HEK293 (cell line): ENCODE data around the gene PSMD8.
A peak's percentile ranks its signal among the peaks of the same experiment; 100 is the strongest.

Source experiments
- CTCF ChIA-PET: fragments of 350-600 bp; formaldehyde crosslinking; extraction: SDS; loops from one replicate; lab custom pipeline; 2021; ENCODE audit warnings: antibody characterized with exemption; lab: Yijun Ruan, JAX
- POLR2A ChIA-PET: fragments of 300-600 bp; formaldehyde crosslinking; extraction: SDS; loops from one replicate; lab custom pipeline; 2020; ENCODE audit warnings: antibody characterized with exemption, inconsistent platforms; lab: Yijun Ruan, JAX
- H3K27ac ChIP-seq: fragments of 200-500 bp; sonication (Bioruptor generic); 2 replicates; pipeline ENCODE4 v1.5.1; 2014; ENCODE audit warnings: low read depth, low read length, control low read depth, inconsistent platforms; ENCODE audit errors: extremely low read depth
- H3K36me3 ChIP-seq, 2 experiments: fragments of 200-500 bp in 1 of 2; sonication (Bioruptor generic) in 1 of 2; 1 replicate in 1 of 2; 2 replicates in 1 of 2; pipeline ENCODE4 v1.5.1; 2014 to 2017; ENCODE audit warnings: inconsistent platforms in 2 of 2, low read length in 2 of 2; ENCODE audit not compliant: control insufficient read depth in 2 of 2, insufficient read depth in 1 of 2
- H3K4me1 ChIP-seq: fragments of 200-500 bp; sonication (Bioruptor generic); 2 replicates; pipeline ENCODE4 v1.5.1; 2014; ENCODE audit warnings: mild to moderate bottlenecking, low read length, inconsistent platforms; ENCODE audit not compliant: control insufficient read depth, insufficient read depth
- H3K4me3 ChIP-seq: 2 replicates; pipeline ENCODE4 v1.5.1; 2011; ENCODE audit warnings: low read depth, mild to moderate bottlenecking, control low read depth, low read length, moderate library complexity
- H3K9me3 ChIP-seq: fragments of 200-500 bp; sonication (Bioruptor generic); 2 replicates; pipeline ENCODE4 v1.5.1; 2014; ENCODE audit warnings: low read depth, low read length, inconsistent platforms; ENCODE audit not compliant: control insufficient read depth, insufficient read depth
- BCL11B ChIP-seq: fragments of 450-650 bp; formaldehyde crosslinking; IDR thresholded peaks from 2 replicates; pipeline ENCODE4 v1.5.1; 2016; ENCODE audit warnings: low read depth, missing biosample characterization, missing genetic modification characterization
- KLF1 ChIP-seq: fragments of 450-650 bp; formaldehyde crosslinking; IDR thresholded peaks from 2 replicates; pipeline ENCODE4 v1.5.1; 2016; ENCODE audit warnings: missing biosample characterization, missing genetic modification characterization
- KLF8 ChIP-seq: fragments of 450-650 bp; formaldehyde crosslinking; IDR thresholded peaks from 2 replicates; pipeline ENCODE4 v1.5.1; 2016; ENCODE audit warnings: missing biosample characterization, missing genetic modification characterization
- OSR2 ChIP-seq: fragments of 450-650 bp; formaldehyde crosslinking; IDR thresholded peaks from 2 replicates; pipeline ENCODE4 v1.5.1; 2016; ENCODE audit warnings: missing biosample characterization, missing genetic modification characterization
- PRDM1 ChIP-seq: fragments of 450-650 bp; formaldehyde crosslinking; IDR thresholded peaks from 2 replicates; pipeline ENCODE4; 2016; ENCODE audit warnings: missing biosample characterization, missing genetic modification characterization
- PRDM10 ChIP-seq: fragments of 450-650 bp; formaldehyde crosslinking; IDR thresholded peaks from 2 replicates; pipeline ENCODE4 v1.5.1; 2016; ENCODE audit warnings: missing biosample characterization, missing genetic modification characterization
- RBAK ChIP-seq: fragments of 450-650 bp; formaldehyde crosslinking; IDR thresholded peaks from 2 replicates; pipeline ENCODE4 v1.5.1; 2016; ENCODE audit warnings: missing biosample characterization, missing genetic modification characterization
- SALL2 ChIP-seq: fragments of 450-650 bp; formaldehyde crosslinking; IDR thresholded peaks from 2 replicates; pipeline ENCODE4 v1.5.0; 2017; ENCODE audit warnings: missing biosample characterization, mild to moderate bottlenecking, missing genetic modification characterization, borderline replicate concordance
- SETDB1 ChIP-seq: IDR thresholded peaks from one replicate; pipeline ENCODE4 v1.6.1; 2017; ENCODE audit warnings: mild to moderate bottlenecking, low read length, moderate library complexity, mixed read lengths; ENCODE audit not compliant: insufficient read length
- ZBTB26 ChIP-seq: fragments of 450-650 bp; formaldehyde crosslinking; optimal IDR thresholded peaks from 2 replicates; pipeline ENCODE3; 2016; ENCODE audit warnings: missing biosample characterization, mild to moderate bottlenecking, missing genetic modification characterization
- ZBTB48 ChIP-seq: fragments of 450-650 bp; formaldehyde crosslinking; IDR thresholded peaks from 2 replicates; pipeline ENCODE4 v1.5.1; 2016; ENCODE audit warnings: missing biosample characterization, missing genetic modification characterization
- ZFHX2 ChIP-seq: fragments of 450-650 bp; formaldehyde crosslinking; conservative IDR thresholded peaks from 2 replicates; pipeline ENCODE4 v1.5.1; 2016; ENCODE audit warnings: missing biosample characterization, missing genetic modification characterization
- ZFP3 ChIP-seq: fragments of 450-650 bp; formaldehyde crosslinking; IDR thresholded peaks from 2 replicates; pipeline ENCODE4 v1.5.1; 2016; ENCODE audit warnings: low read depth, missing biosample characterization, missing genetic modification characterization
- ZNF114 ChIP-seq: fragments of 450-650 bp; formaldehyde crosslinking; IDR thresholded peaks from 2 replicates; pipeline ENCODE4 v1.5.0; 2017; ENCODE audit warnings: missing biosample characterization, missing genetic modification characterization
- ZNF121 ChIP-seq: fragments of 450-650 bp; formaldehyde crosslinking; IDR thresholded peaks from 2 replicates; pipeline ENCODE4 v1.5.1; 2016; ENCODE audit warnings: missing biosample characterization, missing genetic modification characterization
- ZNF174 ChIP-seq: fragments of 450-650 bp; formaldehyde crosslinking; IDR thresholded peaks from 2 replicates; pipeline ENCODE4 v1.5.0; 2017; ENCODE audit warnings: missing biosample characterization, mild to moderate bottlenecking, missing genetic modification characterization
- ZNF239 ChIP-seq: fragments of 450-650 bp; formaldehyde crosslinking; IDR thresholded peaks from 2 replicates; pipeline ENCODE4 v1.5.1; 2016; ENCODE audit warnings: missing biosample characterization, missing genetic modification characterization
- ZNF48 ChIP-seq: fragments of 450-650 bp; formaldehyde crosslinking; IDR thresholded peaks from 2 replicates; pipeline ENCODE4 v1.5.1; 2016; ENCODE audit warnings: missing biosample characterization, missing genetic modification characterization
- ZNF510 ChIP-seq: fragments of 450-650 bp; formaldehyde crosslinking; IDR thresholded peaks from 2 replicates; pipeline ENCODE4 v1.5.1; 2018; ENCODE audit warnings: mild to moderate bottlenecking, missing genetic modification characterization, missing biosample characterization; ENCODE audit not compliant: insufficient replicate concordance
- ZNF600 ChIP-seq: fragments of 450-650 bp; formaldehyde crosslinking; IDR thresholded peaks from 2 replicates; pipeline ENCODE4 v1.5.1; 2016; ENCODE audit warnings: missing biosample characterization, missing genetic modification characterization
- ZNF785 ChIP-seq: fragments of 450-650 bp; formaldehyde crosslinking; IDR thresholded peaks from 2 replicates; pipeline ENCODE4 v1.5.1; 2016; ENCODE audit warnings: missing biosample characterization, missing genetic modification characterization
- ZSCAN4 ChIP-seq: fragments of 450-650 bp; formaldehyde crosslinking; IDR thresholded peaks from 2 replicates; pipeline ENCODE4 v1.5.1; 2017; ENCODE audit warnings: missing biosample characterization, missing genetic modification characterization

The PSMD8 gene

DNA sequence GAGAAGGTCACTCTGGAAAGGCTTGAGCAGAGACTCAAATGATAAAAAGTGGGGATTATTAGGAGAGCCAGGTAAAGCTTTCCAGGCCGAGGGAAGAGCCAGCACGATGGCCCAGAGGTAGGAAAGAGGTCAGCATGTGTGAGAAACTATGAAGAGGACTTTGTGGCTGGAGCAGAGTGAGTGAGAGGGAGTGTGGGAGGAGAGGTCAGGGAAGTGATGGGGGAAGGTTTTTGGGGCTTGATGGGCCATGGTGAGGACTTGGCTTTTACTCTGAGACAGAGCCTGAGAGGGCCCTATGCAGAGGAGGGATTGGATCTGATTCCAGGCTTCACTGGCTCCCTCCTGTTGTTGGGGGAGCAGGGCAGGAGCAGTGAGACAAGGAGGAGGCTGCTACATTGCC is 33.4 kb upstream of the PSMD8 start (continued):
- TF ChIP-seq ZNF600 (tag by site-specific recombination) = peak; percentile 57
- peak; percentile 54 for TF ChIP-seq ZFHX2 (tag by site-specific recombination)
- TF ChIP-seq PRDM1 (tag by site-specific recombination) = peak; percentile 31; the same call in 1 of the 2 replicates

DNA sequence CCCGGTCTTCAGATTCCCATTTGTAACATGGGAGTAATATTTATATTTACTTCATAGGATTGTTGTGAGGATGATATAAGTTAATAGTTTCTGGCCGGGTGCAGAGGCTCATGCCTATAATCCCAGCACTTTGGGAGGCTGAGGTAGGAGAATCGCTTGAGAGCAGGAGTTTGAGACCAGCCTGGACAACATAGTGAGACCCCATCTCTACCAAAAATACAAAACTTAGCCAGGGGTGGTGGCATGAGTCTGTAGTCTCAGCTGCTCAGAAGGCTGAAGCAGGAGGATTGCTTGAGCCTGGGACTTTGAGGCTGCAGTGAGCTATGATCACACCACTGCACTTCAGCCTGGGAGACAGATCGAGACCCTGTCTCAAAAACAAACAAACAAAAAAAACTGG is 27.5 kb upstream of the PSMD8 start:
- TF ChIP-seq ZFHX2 (tag by site-specific recombination) (0 out of 2 replicates have a peak, but pooled peaks have one; percentile 22), ZNF785 (no peak), ZNF121 (tag by site-specific recombination) (peak; percentile 93), BCL11B (tag by site-specific recombination) (no peak), ZNF174 (tag by site-specific recombination) (no peak), ZNF48 (tag by site-specific recombination) (no peak), ZNF510 (tag by site-specific recombination) (no peak), ZNF239 (tag by site-specific recombination) (no peak), ZFP3 (no peak), ZSCAN4 (tag by site-specific recombination) (no peak), SETDB1 (no peak), ZNF114 (tag by site-specific recombination) (no peak), RBAK (tag by site-specific recombination) (no peak)
- TF ChIP-seq, all 188 proteins: peak for 2

GRCh38 chr19:38350883-38351282 is 23.5 kb upstream of the PSMD8 start:
- Histone ChIP-seq H3K9me3 (no peaks in the 10 kb centered on the region), H3K36me3 (no peaks in the 10 kb centered on the region; a peak in 1 of 3 replicates), H3K4me3 (no peak overlapping the region), H3K4me1 (no peaks in the 10 kb centered on the region), H3K27ac (no peak overlapping the region)
- ChIA-PET CTCF (interaction anchor here (0.7 to 2.5 kb wide), 3 partner anchors 15 to 107 kb away, joined by 3 to 9 read pairs (median 4); partner anchors contain the start of genes CATSPERG and FAM98C), POLR2A (interaction anchor here (1.1 to 1.4 kb wide), 2 partner anchors 11 to 23 kb away, joined by 5 read pairs; partner anchors contain the start of gene PSMD8)
- no peak for TF ChIP-seq ZBTB26 (tag by site-specific recombination)
- TF ChIP-seq KLF8 (tag by site-specific recombination) = no peak
- peak; percentile 97 for TF ChIP-seq PRDM10
- TF ChIP-seq OSR2 (tag by site-specific recombination) = no peak
- no peak for TF ChIP-seq KLF1 (tag by site-specific recombination)
- TF ChIP-seq SALL2 = no peak
- TF ChIP-seq ZNF121 (tag by site-specific recombination) = peak; percentile 86; the same call in 1 of the 2 replicates
- TF ChIP-seq ZBTB48 (tag by site-specific recombination) = no peak

More for the DNA sequence above, 27.5 kb upstream of the PSMD8 start:
- no peaks in the 10 kb centered on the region for H3K4me1 ChIP-seq
- ChIA-PET POLR2A (interaction anchor here (0.6 to 1.6 kb wide), 4 partner anchors 11 to 482 kb away, joined by 3 to 5 read pairs (median 4); partner anchors contain the start of gene PSMD8), CTCF (interaction anchor here (0.6 to 2.1 kb wide), 5 partner anchors 12 to 999 kb away, joined by 3 to 8 read pairs (median 6); partner anchors contain the start of genes CATSPERG, FAM98C and PSMD8)
- H3K4me3 ChIP-seq = no peak overlapping the region
- peaks cover 0 to 8% of the 10 kb centered on the region in 2 experiments; a peak in 1 of 3 replicates for H3K36me3 ChIP-seq
- H3K9me3 ChIP-seq = no peaks in the 10 kb centered on the region
- no peak overlapping the region for H3K27ac ChIP-seq
